HepG2 (cell line): ENCODE results near the gene CEP89. TPM values are rescaled to one million over a fixed set of nuclear protein-coding genes. Genes with fewer than 3 reads are reported as not detected.

ENCODE experiments used
- FOSL2 ChIP-seq: sonication (generic); formaldehyde crosslinking; IDR thresholded peaks from 2 replicates; pipeline ENCODE4 v1.4.0; 2020; ENCODE audit warnings: missing genetic modification reagents
- FOXP1 ChIP-seq, 2 experiments: fragments of 450-650 bp in 1 of 2; IDR thresholded peaks; 2 replicates each; pipeline ENCODE4 v1.6.1; 2017 to 2018; ENCODE audit warnings: antibody characterized with exemption in 1 of 2
- KMT2A ChIP-seq: sonication (generic); formaldehyde crosslinking; IDR thresholded peaks from 2 replicates; pipeline ENCODE4 v1.4.0; 2020; ENCODE audit warnings: missing genetic modification reagents
- NR1H2 ChIP-seq: sonication (generic); formaldehyde crosslinking; IDR thresholded peaks from 2 replicates; pipeline ENCODE4 v1.8.1; 2022; ENCODE audit warnings: low read depth, missing genetic modification reagents, borderline replicate concordance
- PAX8 ChIP-seq: sonication (generic); formaldehyde crosslinking; IDR thresholded peaks from 2 replicates; pipeline ENCODE4 v1.8.0; 2022; ENCODE audit warnings: mild to moderate bottlenecking, missing genetic modification reagents, borderline replicate concordance
- RBM39 ChIP-seq: fragments of 200-400 bp; formaldehyde crosslinking; IDR thresholded peaks from one replicate; pipeline ENCODE4 v1.6.1; 2018; ENCODE audit warnings: antibody characterized with exemption, mild to moderate bottlenecking, low read depth, low read length; ENCODE audit not compliant: poor library complexity, severe bottlenecking
- SMAD1 ChIP-seq: sonication (generic); formaldehyde crosslinking; IDR thresholded peaks from 2 replicates; pipeline ENCODE4 v1.4.0; 2020; ENCODE audit warnings: missing genetic modification reagents, low read depth, mild to moderate bottlenecking, borderline replicate concordance
- SP1 ChIP-seq, 2 experiments: fragments of 450-650 bp in 1 of 2; sonication (generic) in 1 of 2; formaldehyde crosslinking in 1 of 2; IDR thresholded peaks; 2 replicates each; pipeline versions ENCODE4 v1.4.0 to v1.6.1; 2016 to 2020; ENCODE audit warnings: missing genetic modification reagents in 1 of 2
- ZNF30 ChIP-seq: sonication (generic); formaldehyde crosslinking; IDR thresholded peaks from 2 replicates; pipeline ENCODE4 v1.5.0; 2020; ENCODE audit warnings: mild to moderate bottlenecking, missing genetic modification reagents
- ZNF672 ChIP-seq: sonication (generic); formaldehyde crosslinking; IDR thresholded peaks from 2 replicates; pipeline ENCODE4 v1.8.1; 2022; ENCODE audit warnings: missing genetic modification reagents
- ZNF749 ChIP-seq: sonication (generic); formaldehyde crosslinking; IDR thresholded peaks from 2 replicates; pipeline ENCODE4 v1.8.0; 2022; ENCODE audit warnings: mild to moderate bottlenecking, missing genetic modification reagents, moderate library complexity, borderline replicate concordance
- polyA plus RNA-seq, 8 experiments: library from polyadenylated mRNA; depleted of rRNA in 3 of 8; stranded (reverse) in 7 of 8; unstranded in 1 of 8; fragments of >200 nt; fragmentation: Illumina TruSeq in 4 of 8; extraction: Trizol in 4 of 8; gene quantifications; 2 replicates each; pipeline versions ENCODE4 v1.2.1 to v1.2.3, GENCODE V29; 2011 to 2016; ENCODE audit warnings: low read depth in 4 of 8, missing spikeins in 1 of 8, mixed read lengths in 1 of 8; ENCODE audit not compliant: insufficient read depth in 1 of 8
- total RNA-seq, 5 experiments: library from RNA; depleted of rRNA; stranded (reverse); fragments of >200 nt; fragmentation: Illumina TruSeq; extraction: Trizol; gene quantifications; 2 replicates each; pipeline ENCODE4 v1.2.3, GENCODE V29; 2016; ENCODE audit warnings: low read depth in 1 of 5
- TF ChIP-seq, protein P1 (sequence below): sonication (generic); formaldehyde crosslinking; IDR thresholded peaks from 2 replicates; pipeline ENCODE4 v1.8.0; 2022; ENCODE audit warnings: missing genetic modification reagents, mild to moderate bottlenecking, inconsistent platforms, borderline replicate concordance
- TF ChIP-seq, protein P2 (sequence below): sonication (generic); formaldehyde crosslinking; IDR thresholded peaks from 2 replicates; pipeline ENCODE4 v1.8.0; 2022; ENCODE audit warnings: mild to moderate bottlenecking, missing genetic modification reagents; ENCODE audit not compliant: insufficient replicate concordance
- TF ChIP-seq, protein P3 (sequence below): sonication (generic); formaldehyde crosslinking; IDR thresholded peaks from 2 replicates; pipeline ENCODE4 v1.5.0; 2020; ENCODE audit warnings: mild to moderate bottlenecking, missing genetic modification reagents, borderline replicate concordance
- TF ChIP-seq, protein P4 (sequence below): sonication (generic); formaldehyde crosslinking; IDR thresholded peaks from 2 replicates; pipeline ENCODE4 v1.4.0; 2020; ENCODE audit warnings: missing genetic modification reagents, mild to moderate bottlenecking, borderline replicate concordance

The CEP89 gene
- total and polyA plus RNA-seq, 2 of the 13 experiments (the other 11 are each of a cell fraction or from before 2014, with no cell fraction given), result 7.2 to 10.9 TPM

DNA sequence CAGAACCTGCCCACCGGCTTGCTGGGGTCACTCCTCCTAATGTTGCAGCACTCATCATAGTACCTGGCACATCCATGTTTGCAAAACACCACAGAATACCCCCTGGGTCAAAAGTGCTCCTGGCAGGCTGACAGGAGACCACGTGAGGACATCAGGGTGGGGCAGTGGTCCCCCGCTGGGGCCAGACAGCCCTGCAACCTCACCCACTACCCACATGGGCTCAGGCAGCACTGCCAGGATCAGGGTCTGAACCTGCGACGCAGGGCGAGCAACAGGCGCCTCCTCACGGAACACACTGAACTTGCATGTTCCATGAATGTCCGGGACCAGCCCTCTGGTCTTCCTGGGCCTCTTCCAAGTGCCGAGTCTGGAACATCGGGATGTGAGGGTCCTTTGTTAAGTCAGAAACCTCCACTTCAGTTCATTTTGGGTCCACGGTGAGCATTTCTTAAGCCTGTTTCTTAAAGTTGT lies 100.7 kb downstream of the CEP89 start (continued):
- TF ChIP-seq RBM39 (no peak), FOXP1 (IDR thresholded peaks at IDR 0.05) (no peak), FOXP1 (CRISPR knock-in tag; IDR thresholded peaks at IDR 0.05) (no peak), ZNF749 (CRISPR knock-in tag) (no peak), SP1 (IDR thresholded peaks at IDR 0.05) (no peak), SP1 (CRISPR knock-in tag; IDR thresholded peaks at IDR 0.05) (no peak), ZNF672 (CRISPR knock-in tag) (no peak), ZNF30 (CRISPR knock-in tag) (no peak), PAX8 (CRISPR knock-in tag) (no peak), KMT2A (CRISPR knock-in tag) (0 out of 2 replicates have a peak, but pooled peaks have one; percentile 22), NR1H2 (CRISPR knock-in tag) (no peak), SMAD1 (CRISPR knock-in tag) (0 out of 2 replicates have a peak, but pooled peaks have one; percentile 10), FOSL2 (CRISPR knock-in tag) (no peak)
- TF ChIP-seq, protein P1, sequence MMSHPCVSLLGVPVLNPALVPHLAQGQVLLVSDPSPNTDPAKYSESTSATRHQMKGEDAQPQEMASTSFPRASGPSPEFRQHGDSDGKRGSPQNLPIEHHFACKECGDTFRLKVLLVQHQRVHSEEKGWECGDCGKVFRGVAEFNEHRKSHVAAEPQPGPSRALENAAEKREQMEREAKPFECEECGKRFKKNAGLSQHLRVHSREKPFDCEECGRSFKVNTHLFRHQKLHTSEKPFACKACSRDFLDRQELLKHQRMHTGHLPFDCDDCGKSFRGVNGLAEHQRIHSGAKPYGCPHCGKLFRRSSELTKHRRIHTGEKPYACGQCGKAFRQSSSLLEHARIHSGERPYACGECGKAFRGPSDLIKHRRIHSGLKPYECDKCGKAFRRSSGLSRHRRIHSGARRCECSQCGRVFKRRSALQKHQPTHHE (CRISPR knock-in tag), result no peak
- TF ChIP-seq, protein P2, sequence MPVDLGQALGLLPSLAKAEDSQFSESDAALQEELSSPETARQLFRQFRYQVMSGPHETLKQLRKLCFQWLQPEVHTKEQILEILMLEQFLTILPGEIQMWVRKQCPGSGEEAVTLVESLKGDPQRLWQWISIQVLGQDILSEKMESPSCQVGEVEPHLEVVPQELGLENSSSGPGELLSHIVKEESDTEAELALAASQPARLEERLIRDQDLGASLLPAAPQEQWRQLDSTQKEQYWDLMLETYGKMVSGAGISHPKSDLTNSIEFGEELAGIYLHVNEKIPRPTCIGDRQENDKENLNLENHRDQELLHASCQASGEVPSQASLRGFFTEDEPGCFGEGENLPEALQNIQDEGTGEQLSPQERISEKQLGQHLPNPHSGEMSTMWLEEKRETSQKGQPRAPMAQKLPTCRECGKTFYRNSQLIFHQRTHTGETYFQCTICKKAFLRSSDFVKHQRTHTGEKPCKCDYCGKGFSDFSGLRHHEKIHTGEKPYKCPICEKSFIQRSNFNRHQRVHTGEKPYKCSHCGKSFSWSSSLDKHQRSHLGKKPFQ (CRISPR knock-in tag), result no peak
- TF ChIP-seq, protein P3, sequence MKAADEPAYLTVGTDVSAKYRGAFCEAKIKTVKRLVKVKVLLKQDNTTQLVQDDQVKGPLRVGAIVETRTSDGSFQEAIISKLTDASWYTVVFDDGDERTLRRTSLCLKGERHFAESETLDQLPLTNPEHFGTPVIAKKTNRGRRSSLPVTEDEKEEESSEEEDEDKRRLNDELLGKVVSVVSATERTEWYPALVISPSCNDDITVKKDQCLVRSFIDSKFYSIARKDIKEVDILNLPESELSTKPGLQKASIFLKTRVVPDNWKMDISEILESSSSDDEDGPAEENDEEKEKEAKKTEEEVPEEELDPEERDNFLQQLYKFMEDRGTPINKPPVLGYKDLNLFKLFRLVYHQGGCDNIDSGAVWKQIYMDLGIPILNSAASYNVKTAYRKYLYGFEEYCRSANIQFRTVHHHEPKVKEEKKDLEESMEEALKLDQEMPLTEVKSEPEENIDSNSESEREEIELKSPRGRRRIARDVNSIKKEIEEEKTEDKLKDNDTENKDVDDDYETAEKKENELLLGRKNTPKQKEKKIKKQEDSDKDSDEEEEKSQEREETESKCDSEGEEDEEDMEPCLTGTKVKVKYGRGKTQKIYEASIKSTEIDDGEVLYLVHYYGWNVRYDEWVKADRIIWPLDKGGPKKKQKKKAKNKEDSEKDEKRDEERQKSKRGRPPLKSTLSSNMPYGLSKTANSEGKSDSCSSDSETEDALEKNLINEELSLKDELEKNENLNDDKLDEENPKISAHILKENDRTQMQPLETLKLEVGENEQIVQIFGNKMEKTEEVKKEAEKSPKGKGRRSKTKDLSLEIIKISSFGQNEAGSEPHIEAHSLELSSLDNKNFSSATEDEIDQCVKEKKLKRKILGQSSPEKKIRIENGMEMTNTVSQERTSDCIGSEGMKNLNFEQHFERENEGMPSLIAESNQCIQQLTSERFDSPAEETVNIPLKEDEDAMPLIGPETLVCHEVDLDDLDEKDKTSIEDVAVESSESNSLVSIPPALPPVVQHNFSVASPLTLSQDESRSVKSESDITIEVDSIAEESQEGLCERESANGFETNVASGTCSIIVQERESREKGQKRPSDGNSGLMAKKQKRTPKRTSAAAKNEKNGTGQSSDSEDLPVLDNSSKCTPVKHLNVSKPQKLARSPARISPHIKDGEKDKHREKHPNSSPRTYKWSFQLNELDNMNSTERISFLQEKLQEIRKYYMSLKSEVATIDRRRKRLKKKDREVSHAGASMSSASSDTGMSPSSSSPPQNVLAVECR (CRISPR knock-in tag), result no peak; the same call in 1 of the 2 replicates
- TF ChIP-seq, protein P4, sequence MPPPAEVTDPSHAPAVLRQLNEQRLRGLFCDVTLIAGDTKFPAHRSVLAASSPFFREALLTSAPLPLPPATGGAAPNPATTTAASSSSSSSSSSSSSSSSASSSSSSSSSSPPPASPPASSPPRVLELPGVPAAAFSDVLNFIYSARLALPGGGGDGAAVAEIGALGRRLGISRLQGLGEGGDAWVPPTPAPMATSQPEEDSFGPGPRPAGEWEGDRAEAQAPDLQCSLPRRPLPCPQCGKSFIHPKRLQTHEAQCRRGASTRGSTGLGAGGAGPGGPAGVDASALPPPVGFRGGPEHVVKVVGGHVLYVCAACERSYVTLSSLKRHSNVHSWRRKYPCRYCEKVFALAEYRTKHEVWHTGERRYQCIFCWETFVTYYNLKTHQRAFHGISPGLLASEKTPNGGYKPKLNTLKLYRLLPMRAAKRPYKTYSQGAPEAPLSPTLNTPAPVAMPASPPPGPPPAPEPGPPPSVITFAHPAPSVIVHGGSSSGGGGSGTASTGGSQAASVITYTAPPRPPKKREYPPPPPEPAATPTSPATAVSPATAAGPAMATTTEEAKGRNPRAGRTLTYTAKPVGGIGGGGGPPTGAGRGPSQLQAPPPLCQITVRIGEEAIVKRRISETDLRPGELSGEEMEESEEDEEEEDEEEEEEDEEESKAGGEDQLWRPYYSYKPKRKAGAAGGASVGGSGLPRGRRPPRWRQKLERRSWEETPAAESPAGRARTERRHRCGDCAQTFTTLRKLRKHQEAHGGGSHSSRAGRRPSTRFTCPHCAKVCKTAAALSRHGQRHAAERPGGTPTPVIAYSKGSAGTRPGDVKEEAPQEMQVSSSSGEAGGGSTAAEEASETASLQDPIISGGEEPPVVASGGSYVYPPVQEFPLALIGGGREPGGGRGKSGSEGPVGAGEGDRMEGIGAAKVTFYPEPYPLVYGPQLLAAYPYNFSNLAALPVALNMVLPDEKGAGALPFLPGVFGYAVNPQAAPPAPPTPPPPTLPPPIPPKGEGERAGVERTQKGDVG (CRISPR knock-in tag), result no peak
